Activated T-cell treated with anti-CD3 and anti-CD28 coated beads, Interleukin-2, amount 50 U/mL, for 72 hours (primary cell): ENCODE measurements around the gene SYT12. TPM values are rescaled to one million over a fixed set of nuclear protein-coding genes. Genes with fewer than 3 reads are reported as not detected.
"Not testable (repeated sequence)": the region's sequence is repeated elsewhere in the genome, so short reads cannot be mapped to it uniquely, and the experiment has no call there.

Source experiments
- ATAC-seq, 2 donors: fragments of 150-1000 bp; cut with Tn5 transposase; replicated peaks in 1 of 2; 2 replicates each; pipeline ENCODE4 v1.10.0; 2021; ENCODE audit warnings: moderate library complexity in 2 of 2, mild to moderate bottlenecking in 1 of 2
- DNase-seq, 2 donors: peaks; one replicate each; pipeline ENCODE4 v3.0.0; 2021 to 2022; ENCODE audit warnings: mixed read lengths in 1 of 2
- H3K27ac Mint-ChIP-seq: one replicate; pipeline ENCODE4 v1.8.0; 2022; ENCODE audit warnings: mild to moderate bottlenecking, moderate library complexity, mixed read lengths
- H3K27me3 Mint-ChIP-seq: one replicate; pipeline ENCODE4 v1.8.0; 2022; ENCODE audit warnings: low read depth, mixed read lengths
- H3K36me3 Mint-ChIP-seq, 2 donors: one replicate each; pipeline ENCODE4 v1.8.0; 2022; ENCODE audit warnings: mixed read lengths in 2 of 2, mild to moderate bottlenecking in 1 of 2; ENCODE audit not compliant: insufficient read depth in 2 of 2
- H3K4me1 Mint-ChIP-seq: one replicate; pipeline ENCODE4 v1.8.0; 2022; ENCODE audit warnings: low read depth, mixed read lengths
- H3K4me3 Mint-ChIP-seq, 2 donors: one replicate each; pipeline ENCODE4 v1.8.0; 2022; ENCODE audit warnings: mild to moderate bottlenecking in 2 of 2, mixed read lengths in 2 of 2, moderate library complexity in 2 of 2
- H3K9me3 Mint-ChIP-seq, 2 donors: one replicate each; pipeline ENCODE4 v1.8.0; 2022; ENCODE audit warnings: mixed read lengths in 2 of 2
- total RNA-seq, 2 donors: library from RNA; stranded (reverse); gene quantifications; one replicate each; pipeline ENCODE4 v1.2.3, GENCODE V29; 2022

SYT12 gene
- total RNA-seq, 2 donors from 2014 or later, result not detected

GRCh38 chr11:66985508-66986177, 37.3 kb upstream of the SYT12 start:
- no peak for ATAC-seq

GRCh38 chr11:66986178-66986545, 36.8 kb upstream of the SYT12 start:
- ATAC-seq (no peak), DNase-seq (no peak)
- no peak overlapping the region for H3K4me3 Mint-ChIP-seq
- H3K27me3 Mint-ChIP-seq, result no peaks in the 10 kb centered on the region
- H3K27ac Mint-ChIP-seq, result no peak overlapping the region
- no peaks in the 10 kb centered on the region for H3K36me3 Mint-ChIP-seq
- H3K9me3 Mint-ChIP-seq, result no peaks in the 10 kb centered on the region
- H3K4me1 Mint-ChIP-seq, result no peaks in the 10 kb centered on the region

More at GRCh38 chr11:66985508-66986177, 37.3 kb upstream of the SYT12 start:
- Mint-ChIP-seq H3K4me1 (no peaks in the 10 kb centered on the region), H3K27me3 (no peaks in the 10 kb centered on the region), H3K4me3 (no peak overlapping the region), H3K27ac (no peak overlapping the region), H3K9me3 (no peaks in the 10 kb centered on the region), H3K36me3 (no peaks in the 10 kb centered on the region)
- no peak for DNase-seq

- H3K4me1 Mint-ChIP-seq, result no peaks in the 10 kb centered on the region
- H3K27ac Mint-ChIP-seq, result no peak overlapping the region
- ATAC-seq, result no peak
- H3K36me3 Mint-ChIP-seq, result no peaks in the 10 kb centered on the region
- H3K27me3 Mint-ChIP-seq, result peaks cover 6% of the 10 kb centered on the region
- H3K4me3 Mint-ChIP-seq, result no peak overlapping the region
- H3K9me3 Mint-ChIP-seq, result no peaks in the 10 kb centered on the region
- no peak for DNase-seq
Observed at GRCh38 chr11:66987158-66987620, 35.7 kb upstream of the SYT12 start.

- H3K4me1 Mint-ChIP-seq, result no peaks in the 10 kb centered on the region
- no peaks in the 10 kb centered on the region for H3K36me3 Mint-ChIP-seq
- no peak overlapping the region for H3K4me3 Mint-ChIP-seq
- DNase-seq, result no peak
- peaks cover 7% of the 10 kb centered on the region for H3K27me3 Mint-ChIP-seq
- no peak overlapping the region for H3K27ac Mint-ChIP-seq
- no peaks in the 10 kb centered on the region for H3K9me3 Mint-ChIP-seq
- no peak for ATAC-seq
Observed at GRCh38 chr11:66987924-66988637, 34.9 kb upstream of the SYT12 start.

- H3K27ac Mint-ChIP-seq, H3K36me3 Mint-ChIP-seq, DNase-seq, H3K4me1 Mint-ChIP-seq, H3K9me3 Mint-ChIP-seq, ATAC-seq, H3K27me3 Mint-ChIP-seq, H3K4me3 Mint-ChIP-seq: not testable (repeated sequence)
Observed at GRCh38 chr11:66988741-66989140, 34.2 kb upstream of the SYT12 start.

GRCh38 chr11:66989360-66989759, 33.6 kb upstream of the SYT12 start:
- not testable (repeated sequence) for H3K4me3 Mint-ChIP-seq, H3K27ac Mint-ChIP-seq, H3K36me3 Mint-ChIP-seq, DNase-seq, H3K27me3 Mint-ChIP-seq, H3K9me3 Mint-ChIP-seq, ATAC-seq, H3K4me1 Mint-ChIP-seq

- ATAC-seq (no peak), DNase-seq (no peak)
- H3K9me3 Mint-ChIP-seq, result no peaks in the 10 kb centered on the region
- no peak overlapping the region for H3K4me3 Mint-ChIP-seq
- H3K27me3 Mint-ChIP-seq, result peaks cover 11% of the 10 kb centered on the region
- no peak overlapping the region for H3K27ac Mint-ChIP-seq
- H3K36me3 Mint-ChIP-seq, result no peaks in the 10 kb centered on the region
- no peaks in the 10 kb centered on the region for H3K4me1 Mint-ChIP-seq
Observed at GRCh38 chr11:66992041-66992440, 30.9 kb upstream of the SYT12 start.

- Mint-ChIP-seq H3K27me3 (peaks cover 12% of the 10 kb centered on the region), H3K4me3 (no peak overlapping the region), H3K4me1 (no peaks in the 10 kb centered on the region), H3K36me3 (no peaks in the 10 kb centered on the region), H3K27ac (no peak overlapping the region), H3K9me3 (no peaks in the 10 kb centered on the region)
- ATAC-seq (no peak), DNase-seq (no peak)
Observed at GRCh38 chr11:66996609-66997273, 26.2 kb upstream of the SYT12 start.

- ATAC-seq (no peak), DNase-seq (no peak)
- H3K9me3 Mint-ChIP-seq, result no peaks in the 10 kb centered on the region
- H3K27me3 Mint-ChIP-seq, result peaks cover 7% of the 10 kb centered on the region
- no peaks in the 10 kb centered on the region for H3K36me3 Mint-ChIP-seq
- H3K27ac Mint-ChIP-seq, result no peak overlapping the region
- H3K4me3 Mint-ChIP-seq, result no peak overlapping the region
- H3K4me1 Mint-ChIP-seq, result no peaks in the 10 kb centered on the region
Observed at GRCh38 chr11:66999555-66999954, 23.4 kb upstream of the SYT12 start.

- no peak overlapping the region for H3K27ac Mint-ChIP-seq
- no peak overlapping the region for H3K4me3 Mint-ChIP-seq
- H3K27me3 Mint-ChIP-seq, result peaks cover 7% of the 10 kb centered on the region
- H3K4me1 Mint-ChIP-seq, result peaks cover 1% of the 10 kb centered on the region
- peaks cover 0 to under 1% of the 10 kb centered on the region in 2 donors for H3K9me3 Mint-ChIP-seq
- DNase-seq (no peak), ATAC-seq (no peak)
- H3K36me3 Mint-ChIP-seq, result no peaks in the 10 kb centered on the region
Observed at GRCh38 chr11:67001332-67001731, 21.6 kb upstream of the SYT12 start.

GRCh38 chr11:67002297-67002913, 20.5 kb upstream of the SYT12 start:
- H3K4me1 Mint-ChIP-seq, result peaks cover 7% of the 10 kb centered on the region
- ATAC-seq (no peak), DNase-seq (no peak)
- H3K36me3 Mint-ChIP-seq, result no peaks in the 10 kb centered on the region
- H3K9me3 Mint-ChIP-seq, result peaks cover 0 to 2% of the 10 kb centered on the region in 2 donors
- H3K27ac Mint-ChIP-seq, result no peak overlapping the region
- H3K27me3 Mint-ChIP-seq, result no peaks in the 10 kb centered on the region
- H3K4me3 Mint-ChIP-seq, result no peak overlapping the region

GRCh38 chr11:67002921-67003411, 20.0 kb upstream of the SYT12 start:
- Mint-ChIP-seq H3K36me3 (no peaks in the 10 kb centered on the region), H3K4me3 (no peak overlapping the region), H3K4me1 (peaks cover 7% of the 10 kb centered on the region), H3K27ac (no peak overlapping the region), H3K27me3 (no peaks in the 10 kb centered on the region), H3K9me3 (peaks cover 0 to 2% of the 10 kb centered on the region in 2 donors)
- no peak for ATAC-seq
- DNase-seq, result no peak

- not testable (repeated sequence) for ATAC-seq, H3K4me1 Mint-ChIP-seq, H3K27ac Mint-ChIP-seq, H3K27me3 Mint-ChIP-seq, DNase-seq, H3K4me3 Mint-ChIP-seq, H3K36me3 Mint-ChIP-seq, H3K9me3 Mint-ChIP-seq
Observed at GRCh38 chr11:67005200-67005599, 17.7 kb upstream of the SYT12 start.
